ENCODE data around the gene AFAP1L1.

Gene AFAP1L1

DNA sequence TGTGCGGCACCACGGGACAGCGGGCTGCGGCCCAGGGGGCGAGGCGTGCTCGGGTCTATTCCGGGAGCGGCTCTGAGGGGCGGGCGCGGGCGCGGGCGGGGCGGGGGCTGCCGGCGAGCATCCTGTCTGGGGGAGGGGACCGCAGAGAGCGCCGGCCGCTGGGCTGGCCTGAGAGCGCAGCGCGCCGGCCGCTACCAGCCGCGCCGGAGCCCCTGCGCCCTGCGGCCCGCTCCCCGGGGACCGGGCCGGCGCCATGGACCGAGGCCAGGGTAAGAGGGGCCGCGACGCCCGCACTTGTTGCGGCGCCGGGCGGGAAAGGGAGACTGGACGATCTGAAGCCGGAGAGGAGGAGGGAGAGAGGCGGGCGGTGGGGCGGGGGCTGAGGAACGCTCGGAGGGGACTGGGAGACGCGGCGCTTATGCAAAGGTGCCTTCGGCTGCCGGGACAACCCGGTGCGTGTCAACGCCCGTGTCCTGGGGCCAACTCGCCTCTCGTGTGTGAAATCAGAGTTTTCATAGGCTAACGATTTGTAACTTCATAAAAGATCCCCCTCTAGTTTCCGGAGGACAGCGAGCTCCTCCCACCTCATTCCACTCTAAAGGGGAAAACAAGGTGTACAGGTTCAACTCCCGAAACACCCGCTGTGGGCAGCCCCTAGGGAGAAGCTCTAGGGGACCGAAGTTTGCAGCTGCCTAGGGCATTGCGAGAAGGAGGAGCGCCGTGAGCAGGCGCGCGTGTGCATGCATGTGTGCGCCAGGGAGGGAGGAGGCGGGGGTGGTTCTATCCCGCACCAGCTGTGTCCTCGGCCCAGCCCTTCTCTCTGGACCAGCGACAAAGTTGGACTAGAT is at the start of gene AFAP1L1:
Gene AFAP1L1, plus strand, starts transcription at position 144 of the 848 bp plus-strand sequence. Its CDS starts 110 bp downstream, at position 254.
- DNase-seq (ENCODE audit: low read depth in 2 of 2) = no peak

DNA sequence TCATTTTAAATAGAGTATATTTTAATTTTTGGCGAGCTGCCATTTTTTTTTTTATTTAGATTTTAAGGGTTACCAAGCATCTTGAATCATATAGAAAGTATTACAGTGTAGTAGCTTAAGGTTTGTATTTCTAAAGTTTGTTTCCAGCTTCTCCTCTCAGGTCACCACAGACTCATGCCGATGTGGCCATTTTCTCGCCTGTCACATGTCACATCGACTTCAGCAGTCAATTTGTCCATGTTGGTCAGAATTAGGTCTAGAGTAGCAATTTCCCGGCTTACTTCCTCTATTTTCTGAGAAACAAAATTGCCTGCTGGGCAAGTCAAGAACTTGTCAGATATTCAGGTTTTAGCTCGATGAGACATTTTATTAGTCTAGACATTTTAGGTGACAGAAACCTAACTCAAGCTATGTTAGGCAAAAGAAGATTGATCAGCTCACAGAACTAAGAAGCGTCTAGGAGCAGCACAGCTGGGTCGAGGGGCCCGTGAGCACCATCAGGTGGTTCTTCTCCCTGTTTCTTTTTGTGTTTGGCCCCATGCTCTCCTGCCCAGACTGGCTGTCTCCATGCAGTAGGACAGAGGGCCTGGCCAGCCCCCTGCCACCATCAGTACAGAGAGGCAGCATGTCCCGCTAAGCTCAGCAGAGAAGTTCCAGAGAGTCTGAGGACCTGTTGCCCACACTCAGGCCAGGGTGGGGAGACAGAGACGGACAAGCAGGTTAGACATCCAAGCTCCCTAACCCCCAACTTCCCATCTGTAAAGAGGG is 48.4 kb upstream of the AFAP1L1 start:
- no peak for DNase-seq (ENCODE audit: low read depth in 2 of 2)

DNA sequence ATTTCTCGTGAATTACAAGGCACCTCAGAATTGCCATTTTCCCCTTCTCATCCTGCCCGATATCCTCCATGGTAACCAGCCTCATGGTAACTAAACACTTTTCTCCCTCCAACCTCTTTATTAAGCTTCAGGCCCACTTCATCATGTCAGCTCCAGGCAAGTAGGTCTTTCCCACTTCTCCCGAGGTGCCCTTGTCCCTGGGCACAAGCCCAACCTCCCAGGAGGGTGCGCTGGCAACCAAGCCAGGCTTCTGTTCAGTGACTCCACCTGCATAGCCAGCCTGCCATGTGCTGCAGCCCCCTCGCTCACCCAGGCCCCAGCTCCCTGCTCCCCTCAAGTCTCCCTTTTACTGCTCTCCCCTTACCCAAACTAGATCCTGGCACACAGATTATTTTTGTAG is 47.4 kb upstream of the AFAP1L1 start:
- DNase-seq (ENCODE audit: low read depth in 2 of 2) = no peak

DNA sequence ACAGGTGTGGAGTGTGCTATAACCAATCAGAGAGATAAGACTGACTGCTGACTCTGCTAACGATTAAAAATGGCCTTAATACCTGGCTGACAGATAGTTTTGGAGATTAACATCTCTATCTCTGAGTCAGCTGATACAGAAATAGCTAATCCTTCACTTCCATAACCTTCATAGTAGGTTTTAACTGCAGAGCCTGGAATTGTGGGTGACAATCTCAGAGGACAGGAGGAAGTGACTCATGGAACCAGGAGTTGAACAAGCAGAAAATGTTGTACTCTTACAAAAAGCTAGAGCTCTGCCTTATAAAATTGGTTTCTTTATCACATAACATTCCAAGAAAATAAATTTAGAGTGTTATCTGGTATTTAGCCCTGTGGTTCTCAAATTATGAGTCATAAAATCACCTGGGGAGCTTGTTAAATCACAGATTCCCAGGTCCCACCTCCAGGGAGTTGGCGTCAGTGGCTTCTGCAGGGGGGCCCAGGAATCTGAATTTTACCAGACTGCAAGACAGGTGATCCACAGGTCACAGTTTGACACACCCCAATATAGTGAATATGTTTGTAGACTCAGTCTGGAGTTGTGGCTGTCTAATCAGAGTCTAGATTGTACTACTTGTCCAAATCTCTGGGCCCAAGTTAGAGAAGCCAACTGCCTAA is 44.4 kb upstream of the AFAP1L1 start:
- DNase-seq (ENCODE audit: low read depth in 2 of 2) = no peak

DNA sequence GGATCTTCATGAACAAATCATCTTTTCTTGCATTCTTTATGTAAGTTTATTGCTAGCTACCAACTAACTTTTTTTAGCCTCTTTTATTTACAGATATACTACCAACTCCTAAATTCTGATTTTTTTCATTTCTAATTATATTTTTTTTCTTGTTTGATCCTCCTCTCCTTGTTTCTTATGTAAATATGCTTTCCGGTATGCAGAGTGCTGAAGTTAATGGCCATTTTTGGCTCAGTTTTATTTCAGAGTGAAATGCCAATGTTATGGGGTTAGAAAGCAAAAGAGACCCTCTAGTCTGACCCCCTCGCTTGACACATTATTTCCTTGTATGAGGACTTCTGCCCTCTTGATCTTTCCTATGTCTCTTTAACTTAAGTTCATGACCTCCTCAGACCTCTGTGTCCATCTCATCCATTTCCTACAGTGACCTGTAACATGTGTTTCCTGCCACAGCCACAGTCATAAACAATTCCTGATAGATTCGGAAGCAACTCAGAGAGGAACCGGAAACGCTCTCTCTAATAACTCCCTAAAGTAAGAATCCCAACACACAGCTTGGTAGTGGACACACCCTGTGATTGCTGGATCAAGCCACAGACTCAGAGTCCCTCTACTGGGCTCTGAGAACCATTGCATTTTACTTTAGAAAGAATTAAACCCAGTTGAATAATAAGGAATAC is 42.9 kb upstream of the AFAP1L1 start:
- no peak for DNase-seq (ENCODE audit: low read depth in 2 of 2)

DNA sequence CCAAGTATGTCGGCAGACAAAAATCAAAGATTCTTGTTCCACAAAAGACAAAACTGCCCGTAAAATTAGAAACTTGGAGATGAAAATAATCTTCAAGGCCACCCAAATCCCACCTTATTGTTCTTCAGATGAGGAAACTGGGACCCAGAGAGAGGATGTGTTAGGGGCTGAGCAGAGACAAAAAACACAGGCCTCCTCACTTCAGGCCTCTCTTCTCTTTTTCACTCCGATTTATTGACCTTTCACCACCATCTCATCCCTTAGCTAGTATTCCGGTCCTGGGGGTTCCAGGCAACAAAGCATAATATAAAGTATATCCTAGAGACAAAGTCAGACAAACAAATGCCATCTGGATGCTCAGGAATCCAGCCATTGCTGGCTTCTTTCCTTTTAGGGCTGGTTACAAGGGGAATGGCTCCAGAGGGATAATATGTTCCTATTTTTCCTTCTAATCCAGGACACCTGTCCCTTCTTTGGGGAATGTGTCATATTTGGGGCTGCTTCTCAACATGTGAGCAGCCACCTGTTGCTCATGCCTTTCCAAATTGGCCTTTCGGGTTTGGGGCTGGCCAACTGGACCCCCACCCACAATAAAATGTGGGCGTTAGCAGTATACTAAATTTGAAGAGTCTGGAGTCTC is 42.2 kb upstream of the AFAP1L1 start:
- DNase-seq (ENCODE audit: low read depth in 2 of 2) = no peak

DNA sequence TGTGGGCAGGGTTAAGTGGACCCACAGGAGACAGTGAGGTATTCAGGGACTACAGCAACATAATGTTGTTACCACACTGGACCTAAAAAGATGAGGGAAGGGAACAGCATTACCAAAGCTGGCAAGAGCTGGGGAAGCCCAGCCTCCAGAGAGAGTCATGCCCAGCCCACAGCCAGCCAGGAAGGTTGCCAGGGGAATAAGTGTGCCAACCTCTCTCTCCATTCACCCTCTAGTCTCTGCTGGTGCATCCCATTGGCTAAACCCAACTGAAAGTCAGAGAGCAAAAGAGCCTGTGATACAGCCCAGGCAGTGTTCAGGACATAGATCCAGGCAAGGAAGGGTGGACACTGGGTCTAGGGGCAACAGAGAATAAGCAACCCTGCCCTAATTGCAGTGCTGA is 35.8 kb upstream of the AFAP1L1 start:
- no peak for DNase-seq (ENCODE audit: low read depth in 2 of 2)

DNA sequence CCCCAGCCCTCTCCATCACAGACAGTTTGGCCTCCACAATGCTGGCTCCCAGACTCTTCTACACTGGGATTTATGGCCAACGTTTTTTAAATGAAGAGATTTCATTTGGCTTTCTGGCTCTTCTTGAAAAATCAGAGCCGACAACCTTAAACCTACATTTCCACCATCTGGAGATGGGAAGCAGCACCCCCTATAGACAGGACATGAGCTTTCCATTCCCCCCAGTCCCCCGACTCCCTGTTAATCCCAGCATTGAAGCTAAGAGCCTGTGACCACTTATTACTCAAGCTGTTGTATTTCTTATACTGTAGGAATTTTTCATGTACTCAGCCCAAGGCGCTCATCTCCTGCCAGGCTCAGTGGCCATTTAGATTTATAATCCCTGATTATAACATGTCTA is 34.0 kb upstream of the AFAP1L1 start:
- no peak for DNase-seq (ENCODE audit: low read depth in 2 of 2)

DNA sequence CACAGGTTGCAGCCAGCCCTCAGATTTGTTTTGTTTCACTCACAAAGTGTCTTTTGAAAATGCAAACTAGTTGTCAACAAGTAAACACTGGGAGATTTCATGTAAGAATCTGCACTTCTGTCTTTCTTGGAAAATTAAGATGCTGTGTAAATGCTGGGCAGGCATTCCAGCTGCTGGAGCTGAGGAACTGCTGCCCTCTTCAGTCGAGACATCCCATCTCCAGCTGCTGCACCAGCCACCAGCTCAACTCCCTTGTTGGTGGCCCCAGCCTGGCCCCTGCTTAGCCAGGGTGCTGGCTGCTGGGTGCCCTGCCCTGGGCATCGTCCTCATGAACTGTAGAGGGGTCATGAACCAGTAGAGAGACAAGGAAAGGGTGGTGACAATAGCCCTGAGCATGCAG is 33.1 kb upstream of the AFAP1L1 start:
- DNase-seq (ENCODE audit: low read depth in 2 of 2) = no peak

DNA sequence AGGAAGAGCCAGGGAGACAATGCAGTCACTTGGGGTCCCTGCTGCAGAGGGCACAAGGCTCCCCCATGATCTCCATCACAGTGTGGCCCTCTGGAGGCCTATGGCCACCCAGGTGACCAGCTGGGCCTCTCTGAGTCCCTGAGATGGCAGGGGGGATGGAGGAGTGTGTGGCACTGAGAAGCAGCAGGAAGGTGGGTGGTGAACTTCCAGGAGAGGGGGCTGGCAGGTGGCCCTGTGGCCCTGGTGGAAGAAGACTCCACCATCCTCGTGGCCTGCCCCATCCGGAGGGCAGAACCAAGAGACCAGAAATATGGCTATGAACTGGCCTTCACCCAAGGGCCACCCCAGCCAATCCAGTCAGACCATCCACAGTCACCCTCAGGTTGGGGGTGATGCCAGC is 31.7 kb upstream of the AFAP1L1 start:
- DNase-seq (ENCODE audit: low read depth in 2 of 2) = no peak

DNA sequence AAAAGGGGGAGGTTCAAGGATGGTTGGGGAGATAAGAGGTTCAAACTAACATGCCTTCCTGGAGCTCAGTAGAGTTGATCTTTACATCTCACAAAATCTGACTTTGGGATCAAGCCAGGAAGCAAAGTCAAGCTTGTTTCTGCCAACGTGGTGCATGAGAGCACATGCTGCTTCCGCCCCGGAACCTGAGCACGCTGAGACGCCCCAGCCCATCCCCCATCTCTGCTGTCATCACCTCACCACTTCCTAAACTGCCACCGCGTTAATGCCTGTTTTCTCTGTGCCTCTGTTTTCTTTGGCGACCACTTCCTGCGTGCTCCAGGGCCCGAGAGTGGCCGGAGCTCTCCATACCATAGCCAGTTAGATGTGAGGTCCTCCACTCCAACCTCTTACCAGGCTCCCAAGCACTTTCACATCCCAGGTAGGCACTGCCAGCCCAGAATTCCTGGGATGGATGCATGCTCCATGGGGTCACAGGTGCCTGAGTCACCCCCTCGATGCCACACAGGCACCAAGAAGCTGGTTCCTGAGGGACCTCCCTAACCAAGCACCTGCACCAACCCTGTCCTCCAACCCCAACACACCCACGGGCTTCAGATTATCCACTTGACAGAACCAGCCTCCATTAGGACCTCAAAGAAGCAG is 31.2 kb upstream of the AFAP1L1 start:
- peak; percentile 59 to 61 for DNase-seq (ENCODE audit: low read depth in 2 of 2)

DNA sequence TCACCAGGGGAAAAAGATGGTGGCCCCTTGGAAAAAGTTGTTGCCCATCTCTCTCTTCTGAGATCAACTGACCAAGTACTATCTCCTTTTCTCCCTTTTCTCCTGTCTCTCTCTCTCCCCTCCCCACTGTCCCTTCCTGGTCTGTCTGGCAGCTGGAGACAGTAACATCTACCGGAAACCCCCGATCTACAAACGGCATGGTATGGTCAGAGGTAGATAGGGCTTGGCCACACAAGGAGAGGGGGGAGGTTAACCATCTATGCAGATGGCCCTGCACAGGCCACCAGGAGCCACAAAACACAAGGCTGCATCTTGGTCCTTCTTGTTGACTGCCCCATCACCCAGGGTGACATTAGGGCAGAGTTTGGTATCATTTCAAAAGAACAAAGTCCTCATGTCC is 29.3 kb upstream of the AFAP1L1 start:
- DNase-seq (ENCODE audit: low read depth in 2 of 2) = no peak

DNA sequence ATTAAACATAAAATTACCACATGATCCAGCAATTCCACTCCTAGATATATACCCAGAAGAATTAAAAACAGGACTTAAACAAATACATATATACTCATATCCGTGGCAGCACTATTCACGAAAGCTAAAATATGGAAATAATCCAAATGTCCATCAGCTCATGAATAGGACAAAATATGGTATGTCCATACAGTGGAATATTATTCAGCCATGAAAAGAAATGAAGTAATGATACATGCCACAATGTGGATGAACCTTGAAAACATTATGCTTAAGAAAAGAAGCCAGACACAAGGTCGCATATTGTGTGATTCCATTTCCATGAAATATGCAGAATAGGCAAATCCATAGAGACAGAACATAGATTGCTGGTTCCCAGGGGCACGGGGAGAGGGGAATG is 24.8 kb upstream of the AFAP1L1 start:
- DNase-seq (ENCODE audit: low read depth in 2 of 2) = no peak

DNA sequence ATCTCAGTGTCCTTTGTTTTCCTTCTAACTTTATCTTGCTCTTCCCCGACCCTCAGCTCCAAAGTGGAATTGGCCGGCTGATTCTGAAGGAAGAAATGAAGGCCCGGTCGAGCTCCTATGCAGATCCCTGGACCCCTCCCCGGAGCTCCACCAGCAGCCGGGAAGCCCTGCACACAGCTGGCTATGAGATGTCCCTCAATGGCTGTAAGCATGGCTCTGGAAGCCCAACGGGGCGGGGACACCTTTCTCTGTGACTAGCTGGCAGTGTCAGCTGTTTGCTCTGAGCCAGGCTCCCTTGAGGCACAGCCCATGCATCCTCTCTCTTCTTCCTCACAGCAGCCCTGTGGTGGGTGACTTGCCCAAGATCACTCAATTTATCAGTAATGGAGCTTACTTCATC is 23.9 kb upstream of the AFAP1L1 start:
- no peak for DNase-seq (ENCODE audit: low read depth in 2 of 2)

DNA sequence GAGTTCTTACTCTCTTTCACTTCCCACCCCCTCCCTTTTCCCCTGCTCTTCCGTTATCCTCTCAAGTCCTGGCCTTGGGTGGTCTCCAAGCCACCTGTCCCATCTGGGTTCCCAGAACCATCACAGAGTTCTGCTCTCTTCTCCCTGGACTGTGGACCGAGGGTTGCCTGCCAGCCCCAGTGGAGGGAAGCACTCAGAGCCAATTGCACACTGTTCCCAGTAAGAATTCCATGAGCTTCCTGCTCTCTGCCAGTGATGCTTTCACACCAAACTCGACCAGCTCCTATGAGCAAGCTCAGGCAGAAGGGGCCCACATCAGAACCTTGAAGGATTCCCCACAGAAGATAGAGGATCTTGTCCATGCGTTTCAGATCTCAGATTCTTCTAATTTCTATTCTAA is 20.1 kb upstream of the AFAP1L1 start:
- DNase-seq (ENCODE audit: low read depth in 2 of 2) = no peak

DNA sequence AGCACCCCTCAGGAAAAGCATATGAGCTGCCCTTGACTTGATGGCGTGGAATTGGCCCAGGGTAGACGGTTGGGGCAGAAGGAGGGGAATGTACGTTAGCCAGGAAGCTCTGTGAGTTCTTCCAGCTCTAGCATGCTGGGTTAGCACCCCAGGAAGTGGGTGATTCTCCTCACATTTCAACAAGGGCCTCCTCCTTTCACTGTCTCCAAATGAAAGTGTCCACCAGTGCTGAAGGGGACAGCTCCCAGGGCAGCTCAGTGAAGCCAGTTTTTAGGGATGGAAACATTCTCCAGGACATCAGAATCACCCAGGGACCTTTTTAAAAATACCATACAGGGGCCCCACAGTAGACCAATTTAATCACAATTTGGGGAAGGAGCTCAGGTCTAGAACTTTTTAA is 17.2 kb upstream of the AFAP1L1 start:
- DNase-seq (ENCODE audit: low read depth in 2 of 2) = no peak

DNA sequence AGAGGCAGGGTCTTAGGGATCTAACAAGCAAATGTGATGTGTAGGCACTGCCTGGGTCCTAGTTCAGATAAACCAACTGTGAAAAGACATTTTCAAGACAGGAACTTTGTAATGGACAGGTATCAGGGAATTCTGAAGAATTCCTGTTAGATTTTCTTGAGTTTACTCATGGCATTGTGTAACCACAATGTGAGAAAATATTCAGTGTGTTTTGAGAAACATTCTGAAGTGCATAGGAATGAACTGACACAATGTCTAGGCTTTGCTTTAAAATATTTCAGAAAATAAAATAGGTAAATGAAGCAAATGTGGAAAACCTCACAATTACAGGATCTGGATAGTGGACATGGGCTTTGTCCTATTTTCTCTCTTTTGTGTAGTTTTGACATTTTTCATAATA is 15.2 kb upstream of the AFAP1L1 start:
- no peak for DNase-seq (ENCODE audit: low read depth in 2 of 2)

DNA sequence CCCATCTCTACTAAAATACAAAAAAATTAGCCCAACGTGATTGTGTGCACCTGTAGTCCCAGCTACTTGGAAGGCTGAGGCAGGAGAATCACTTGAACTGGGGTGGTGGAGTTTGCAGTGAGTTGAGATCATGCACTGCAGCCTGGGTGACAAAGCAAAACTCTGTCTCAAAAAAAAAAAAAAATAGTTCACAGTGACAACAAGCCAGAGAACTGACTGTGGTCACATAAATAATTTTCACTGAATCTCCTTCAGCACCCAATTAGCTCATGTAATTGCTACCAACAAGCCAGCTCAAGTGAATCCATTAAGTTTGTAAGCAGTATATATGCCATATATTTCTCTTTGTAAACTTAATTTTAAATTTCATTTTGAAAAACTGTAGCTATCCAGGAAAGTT is 14.5 kb upstream of the AFAP1L1 start:
- no peak for DNase-seq (ENCODE audit: low read depth in 2 of 2)

DNA sequence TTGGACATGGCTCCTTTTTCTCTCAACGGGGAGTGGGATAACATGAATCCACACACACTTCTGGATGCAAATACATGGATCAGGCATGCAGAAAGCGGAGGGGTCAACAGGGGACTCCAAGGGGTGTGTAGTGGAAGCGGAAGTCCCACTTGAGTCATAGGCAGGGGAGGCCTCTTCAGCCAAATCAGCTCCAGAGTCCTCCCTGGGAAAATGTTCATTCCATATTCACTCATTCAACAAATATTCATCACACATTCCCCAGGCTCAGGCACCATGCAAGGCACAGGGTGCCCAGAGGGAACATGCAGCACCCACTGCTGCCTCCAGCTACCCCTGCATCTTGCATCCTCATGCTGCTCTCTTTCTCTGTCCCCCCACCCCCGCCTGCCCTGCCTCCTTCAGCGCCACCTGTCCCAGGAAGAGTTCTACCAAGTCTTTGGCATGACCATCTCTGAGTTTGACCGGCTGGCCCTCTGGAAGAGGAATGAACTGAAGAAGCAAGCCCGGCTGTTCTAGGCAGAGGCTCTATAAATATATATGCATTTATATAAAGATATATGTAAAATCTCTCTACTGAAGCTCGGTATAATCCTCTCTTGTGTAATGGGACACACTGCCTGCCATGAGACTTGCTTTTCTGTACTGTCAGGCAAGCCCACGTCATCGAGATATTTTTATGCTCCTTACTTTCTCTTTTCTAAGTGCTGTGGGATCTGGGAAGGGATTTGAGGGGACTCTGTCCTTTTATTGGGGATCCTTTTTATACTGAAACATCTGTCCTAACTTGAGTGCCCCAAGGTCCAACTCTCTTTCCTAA is 13.6 kb upstream of the AFAP1L1 start:
- no peak for DNase-seq (ENCODE audit: low read depth in 2 of 2)

DNA sequence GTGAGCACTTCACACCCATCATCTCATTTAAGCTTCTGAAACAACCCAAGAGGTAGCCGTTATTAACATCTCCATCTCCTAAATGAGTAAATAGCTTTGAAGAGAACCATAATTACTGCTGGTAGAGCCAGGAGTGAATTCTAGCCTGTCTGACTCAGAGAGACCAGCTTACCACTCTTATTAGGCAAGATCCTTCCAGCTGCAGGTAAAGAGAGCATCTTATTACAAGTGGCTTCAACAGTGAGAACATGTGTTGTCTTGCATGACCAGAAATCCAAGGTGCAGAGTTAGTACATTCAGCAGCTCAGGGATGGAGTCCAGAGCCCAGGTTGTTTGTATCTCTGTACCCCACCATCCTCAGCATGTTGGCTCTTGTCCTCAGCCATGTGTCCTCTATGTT is 10.9 kb upstream of the AFAP1L1 start:
- no peak for DNase-seq (ENCODE audit: low read depth in 2 of 2)
